GM15510 (cell line): ENCODE data around the gene C1orf105.

Source experiments
- POLR2A ChIP-seq: IDR thresholded peaks from 3 replicates; pipeline ENCODE4 v1.6.1; 2011; ENCODE audit warnings: borderline replicate concordance; ENCODE audit not compliant: insufficient read length; ENCODE audit errors: extremely low read depth

Gene C1orf105

GRCh38 chr1:172476218-172476811 is 55.8 kb downstream of the C1orf105 start:
- no peak for TF ChIP-seq POLR2A

GRCh38 chr1:172477216-172477615 is 56.7 kb downstream of the C1orf105 start:
- no peak for TF ChIP-seq POLR2A

GRCh38 chr1:172477741-172478140 is 57.3 kb downstream of the C1orf105 start:
- no peak for TF ChIP-seq POLR2A

- no peak for TF ChIP-seq POLR2A
Measured at GRCh38 chr1:172478485-172478884, 58.0 kb downstream of the C1orf105 start.

GRCh38 chr1:172480431-172480830 is 59.9 kb downstream of the C1orf105 start:
- TF ChIP-seq POLR2A = no peak

- TF ChIP-seq POLR2A = no peak
Measured at GRCh38 chr1:172482044-172482443, 61.6 kb downstream of the C1orf105 start.

GRCh38 chr1:172483448-172483847 is 63.0 kb downstream of the C1orf105 start:
- no peak for TF ChIP-seq POLR2A

GRCh38 chr1:172484252-172484651 is 63.8 kb downstream of the C1orf105 start:
- TF ChIP-seq POLR2A = no peak

- TF ChIP-seq POLR2A = no peak
Measured at GRCh38 chr1:172485626-172486025, 65.1 kb downstream of the C1orf105 start.

- no peak for TF ChIP-seq POLR2A
Measured at GRCh38 chr1:172486805-172487454, 66.4 kb downstream of the C1orf105 start.

GRCh38 chr1:172487550-172487949 is 67.1 kb downstream of the C1orf105 start:
- no peak for TF ChIP-seq POLR2A

GRCh38 chr1:172488393-172488792 is 67.9 kb downstream of the C1orf105 start:
- no peak for TF ChIP-seq POLR2A

GRCh38 chr1:172489847-172490246 is 69.4 kb downstream of the C1orf105 start:
- TF ChIP-seq POLR2A = no peak

- no peak for TF ChIP-seq POLR2A
Measured at GRCh38 chr1:172492421-172492820, 71.9 kb downstream of the C1orf105 start.

GRCh38 chr1:172494166-172494565 is 73.7 kb downstream of the C1orf105 start:
- TF ChIP-seq POLR2A = no peak

GRCh38 chr1:172496678-172497077 is 76.2 kb downstream of the C1orf105 start:
- no peak for TF ChIP-seq POLR2A
